HEK293 (cell line): ENCODE measurements around the gene ARIH1.
"Not testable (repeated sequence)": the region's sequence is repeated elsewhere in the genome, so short reads cannot be mapped to it uniquely, and the experiment has no call there.

Source experiments
- SP2 ChIP-seq: fragments of 450-650 bp; formaldehyde crosslinking; IDR thresholded peaks from 2 replicates; pipeline ENCODE4 v1.5.1; 2016; ENCODE audit warnings: missing biosample characterization, missing genetic modification characterization
- TF ChIP-seq, protein P1 (sequence below): fragments of 450-650 bp; formaldehyde crosslinking; IDR thresholded peaks from 2 replicates; pipeline ENCODE4 v1.5.1; 2016; ENCODE audit warnings: missing biosample characterization, missing genetic modification characterization

DNA sequence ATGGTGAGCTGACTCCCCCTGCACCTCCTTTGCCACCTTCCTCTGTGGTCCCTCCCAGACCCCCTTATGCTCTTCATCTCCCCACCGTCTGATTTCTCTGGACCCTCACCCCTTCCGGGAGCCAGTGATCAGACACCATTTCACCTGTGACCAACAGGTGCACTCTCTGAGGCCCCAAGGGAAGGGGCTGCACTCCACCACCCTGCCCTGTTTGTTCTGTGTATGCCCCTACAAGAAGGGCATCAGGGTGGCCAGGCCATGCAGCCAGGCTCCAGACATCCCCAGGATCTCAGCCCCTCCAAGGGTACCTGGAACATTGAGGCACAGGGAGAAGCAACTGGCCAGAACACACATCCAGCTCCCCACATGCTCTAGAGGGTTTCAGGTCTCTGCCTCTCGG, 138.2 kb downstream of the ARIH1 start:
- TF ChIP-seq, protein P1, sequence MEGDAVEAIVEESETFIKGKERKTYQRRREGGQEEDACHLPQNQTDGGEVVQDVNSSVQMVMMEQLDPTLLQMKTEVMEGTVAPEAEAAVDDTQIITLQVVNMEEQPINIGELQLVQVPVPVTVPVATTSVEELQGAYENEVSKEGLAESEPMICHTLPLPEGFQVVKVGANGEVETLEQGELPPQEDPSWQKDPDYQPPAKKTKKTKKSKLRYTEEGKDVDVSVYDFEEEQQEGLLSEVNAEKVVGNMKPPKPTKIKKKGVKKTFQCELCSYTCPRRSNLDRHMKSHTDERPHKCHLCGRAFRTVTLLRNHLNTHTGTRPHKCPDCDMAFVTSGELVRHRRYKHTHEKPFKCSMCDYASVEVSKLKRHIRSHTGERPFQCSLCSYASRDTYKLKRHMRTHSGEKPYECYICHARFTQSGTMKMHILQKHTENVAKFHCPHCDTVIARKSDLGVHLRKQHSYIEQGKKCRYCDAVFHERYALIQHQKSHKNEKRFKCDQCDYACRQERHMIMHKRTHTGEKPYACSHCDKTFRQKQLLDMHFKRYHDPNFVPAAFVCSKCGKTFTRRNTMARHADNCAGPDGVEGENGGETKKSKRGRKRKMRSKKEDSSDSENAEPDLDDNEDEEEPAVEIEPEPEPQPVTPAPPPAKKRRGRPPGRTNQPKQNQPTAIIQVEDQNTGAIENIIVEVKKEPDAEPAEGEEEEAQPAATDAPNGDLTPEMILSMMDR (tag by site-specific recombination): not testable (repeated sequence)
- not testable (repeated sequence) for TF ChIP-seq SP2
